Fibroblast of skin of right quadriceps (primary cell): ENCODE measurements around the gene AMDHD1.
"Not testable (repeated sequence)": the region's sequence is repeated elsewhere in the genome, so short reads cannot be mapped to it uniquely, and the experiment has no call there.

Experiments
- DNase-seq: peaks from one replicate; pipeline ENCODE4 v3.0.0-alpha.2; 2013

AMDHD1 gene

GRCh38 chr12:95966287-95966870 is 23.2 kb downstream of the AMDHD1 start:
- DNase-seq, result no peak

GRCh38 chr12:95967301-95967700 is 24.2 kb downstream of the AMDHD1 start:
- DNase-seq, result no peak

- DNase-seq, result not testable (repeated sequence)
Observed at GRCh38 chr12:95969116-95969515, 26.0 kb downstream of the AMDHD1 start.

GRCh38 chr12:95970905-95971304 is 27.8 kb downstream of the AMDHD1 start:
- no peak for DNase-seq

- DNase-seq, result no peak
Observed at GRCh38 chr12:95972832-95973456, 29.8 kb downstream of the AMDHD1 start.

GRCh38 chr12:95974358-95974757 is 31.2 kb downstream of the AMDHD1 start:
- DNase-seq, result no peak

- DNase-seq, result no peak
Observed at GRCh38 chr12:95975491-95975890, 32.4 kb downstream of the AMDHD1 start.

- DNase-seq, result peak; percentile 10
Observed at GRCh38 chr12:95976416-95976832, 33.3 kb downstream of the AMDHD1 start.

- no peak for DNase-seq
Observed at GRCh38 chr12:95977764-95978305, 34.7 kb downstream of the AMDHD1 start.

- no peak for DNase-seq
Observed at GRCh38 chr12:95978351-95978750, 35.2 kb downstream of the AMDHD1 start.

- no peak for DNase-seq
Observed at GRCh38 chr12:95978774-95979173, 35.6 kb downstream of the AMDHD1 start.

GRCh38 chr12:95980437-95980836 is 37.3 kb downstream of the AMDHD1 start:
- DNase-seq, result no peak

GRCh38 chr12:95982602-95983001 is 39.5 kb downstream of the AMDHD1 start:
- DNase-seq, result no peak

- DNase-seq, result no peak
Observed at GRCh38 chr12:95984682-95985081, 41.6 kb downstream of the AMDHD1 start.

GRCh38 chr12:95986635-95987570 is 43.8 kb downstream of the AMDHD1 start:
- no peak for DNase-seq

- DNase-seq, result no peak
Observed at GRCh38 chr12:95988506-95989275, 45.6 kb downstream of the AMDHD1 start.

GRCh38 chr12:95989504-95990123 is 46.5 kb downstream of the AMDHD1 start:
- DNase-seq, result no peak

- no peak for DNase-seq
Observed at GRCh38 chr12:95990136-95990535, 47.0 kb downstream of the AMDHD1 start.

GRCh38 chr12:95993907-95994306 is 50.8 kb downstream of the AMDHD1 start:
- no peak for DNase-seq

- DNase-seq, result no peak
Observed at GRCh38 chr12:95994476-95994875, 51.3 kb downstream of the AMDHD1 start.

GRCh38 chr12:95995238-95996031 is 52.3 kb downstream of the AMDHD1 start:
- DNase-seq, result no peak
